Liver (tissue), 9 donors: ENCODE data around the gene SLC45A2. TPM values are rescaled to one million over a fixed set of nuclear protein-coding genes. Genes with fewer than 3 reads are reported as not detected.

Experiments used
- DNase-seq: peaks from one replicate; pipeline ENCODE4 v3.0.0-alpha.2; 2017; ENCODE audit warnings: low spot score
- H3K27ac ChIP-seq, 2 donors: one replicate each; pipeline ENCODE4 v1.7.0; 2013; ENCODE audit warnings: inconsistent platforms in 2 of 2, low read length in 2 of 2, control low read depth in 1 of 2, low read depth in 1 of 2, mild to moderate bottlenecking in 1 of 2
- H3K27me3 ChIP-seq, 4 donors: one replicate each; pipeline versions ENCODE4 v1.6.1 to v1.7.0; 2013; ENCODE audit warnings: low read length in 3 of 4, inconsistent platforms in 1 of 4, mild to moderate bottlenecking in 1 of 4, moderate library complexity in 1 of 4; ENCODE audit not compliant: control insufficient read depth in 4 of 4, insufficient read depth in 4 of 4
- H3K36me3 ChIP-seq, 4 donors: one replicate each; pipeline versions ENCODE4 v1.6.1 to v1.7.0; 2013; ENCODE audit warnings: low read length in 3 of 4, mild to moderate bottlenecking in 3 of 4, low read depth in 1 of 4, moderate library complexity in 1 of 4; ENCODE audit not compliant: control insufficient read depth in 4 of 4, insufficient read depth in 3 of 4
- H3K4me1 ChIP-seq, 4 donors: one replicate each; pipeline versions ENCODE4 v1.6.1 to v1.7.0; 2013; ENCODE audit warnings: low read length in 3 of 4, mild to moderate bottlenecking in 3 of 4, moderate library complexity in 1 of 4; ENCODE audit not compliant: control insufficient read depth in 4 of 4, insufficient read depth in 4 of 4
- H3K4me3 ChIP-seq, 3 donors: one replicate each; pipeline versions ENCODE4 v1.6.1 to v1.7.0; 2013; ENCODE audit warnings: low read length in 3 of 3, control low read depth in 1 of 3, low read depth in 1 of 3, mild to moderate bottlenecking in 1 of 3
- H3K9ac ChIP-seq, 2 donors: one replicate each; pipeline ENCODE4 v1.7.0; 2013; ENCODE audit warnings: low read length in 2 of 2, mild to moderate bottlenecking in 2 of 2, moderate library complexity in 2 of 2, control low read depth in 1 of 2, low read depth in 1 of 2
- H3K9me3 ChIP-seq, 4 donors: one replicate each; pipeline versions ENCODE4 v1.6.1 to v1.7.0; 2013; ENCODE audit warnings: low read length in 3 of 4; ENCODE audit not compliant: control insufficient read depth in 4 of 4
- EGR1 ChIP-seq, 2 donors: IDR thresholded peaks; 2 replicates each; pipeline ENCODE4 v1.6.1; 2016 to 2018; ENCODE audit warnings: antibody characterized with exemption in 2 of 2, low read depth in 2 of 2
- FOXA1 ChIP-seq: IDR thresholded peaks from 2 replicates; pipeline ENCODE4 v1.6.1; 2016; ENCODE audit warnings: antibody characterized with exemption
- GABPA ChIP-seq, 2 donors: IDR thresholded peaks in 1 of 2; conservative IDR thresholded peaks in 1 of 2; 2 replicates each; pipeline ENCODE4 v1.6.1; 2016; ENCODE audit warnings: antibody characterized with exemption in 2 of 2, mild to moderate bottlenecking in 1 of 2, moderate library complexity in 1 of 2
- HNF4A ChIP-seq, 2 donors: conservative IDR thresholded peaks; 2 replicates each; pipeline ENCODE4 v1.6.1; 2016; ENCODE audit warnings: antibody characterized with exemption in 2 of 2, mild to moderate bottlenecking in 2 of 2
- HNF4G ChIP-seq: IDR thresholded peaks from 2 replicates; pipeline ENCODE4 v1.6.1; 2016; ENCODE audit warnings: antibody characterized with exemption
- JUND ChIP-seq, 2 donors: IDR thresholded peaks; 2 replicates each; pipeline ENCODE4 v1.6.1; 2016; ENCODE audit warnings: antibody characterized with exemption in 2 of 2
- NR2F2 ChIP-seq: IDR thresholded peaks from 2 replicates; pipeline ENCODE4 v1.6.1; 2016; ENCODE audit warnings: antibody characterized with exemption
- RAD21 ChIP-seq, 2 donors: IDR thresholded peaks; 2 replicates each; pipeline ENCODE4 v1.6.1; 2016; ENCODE audit warnings: antibody characterized with exemption in 2 of 2, mild to moderate bottlenecking in 2 of 2
- RXRA ChIP-seq, 2 donors: IDR thresholded peaks; 2 replicates each; pipeline ENCODE4 v1.6.1; 2017 to 2018; ENCODE audit warnings: antibody characterized with exemption in 2 of 2, mild to moderate bottlenecking in 1 of 2
- SP1 ChIP-seq: IDR thresholded peaks from 2 replicates; pipeline ENCODE4 v1.6.1; 2018; ENCODE audit warnings: antibody characterized with exemption, mild to moderate bottlenecking
- TAF1 ChIP-seq: conservative IDR thresholded peaks from 2 replicates; pipeline ENCODE4 v1.6.1; 2016; ENCODE audit warnings: antibody characterized with exemption, mild to moderate bottlenecking
- YY1 ChIP-seq: IDR thresholded peaks from 2 replicates; pipeline ENCODE4 v1.6.1; 2016; ENCODE audit warnings: antibody characterized with exemption, mild to moderate bottlenecking
- WGBS: extraction: QIAGEN DNeasy Blood & Tissue Kit; methylation state at CpG from one replicate; pipeline ENCODE4 v1.1.7; 2013; 5-methylcytosine and 5-hydroxymethylcytosine counted together
- polyA plus RNA-seq, 2 donors: library from polyadenylated mRNA; stranded (reverse) in 1 of 2; unstranded in 1 of 2; fragments of 200-250 nt in 1 of 2; fragments of >200 nt in 1 of 2; fragmentation: Nextera tagmentation in 1 of 2; extraction: Ambion mirVana in 1 of 2; gene quantifications; one replicate each; pipeline versions ENCODE4 v1.2.1 to v1.2.3, GENCODE V29; 2013 to 2015
- total RNA-seq, 2 donors: library from RNA; depleted of rRNA; stranded (reverse); fragments of >200 nt; gene quantifications; one replicate each; pipeline ENCODE4 v1.2.3, GENCODE V29; 2014
- TF ChIP-seq, protein P1 (sequence below): IDR thresholded peaks from 2 replicates; pipeline ENCODE4 v1.6.1; 2016; ENCODE audit warnings: antibody characterized with exemption
- TF ChIP-seq, protein P2 (sequence below): IDR thresholded peaks from 2 replicates; pipeline ENCODE4 v1.6.1; 2016; ENCODE audit warnings: antibody characterized with exemption
- TF ChIP-seq, protein P3 (sequence below): IDR thresholded peaks from 2 replicates; pipeline ENCODE4 v1.6.1; 2016; ENCODE audit warnings: antibody characterized with exemption
- TF ChIP-seq, protein P4 (sequence below): fragments of 150-350 bp; IDR thresholded peaks from 2 replicates; pipeline ENCODE4 v1.5.1; 2017; ENCODE audit warnings: improper control_type of control experiment, low read depth, low read length; ENCODE audit not compliant: missing input control
- donor health status: healthy.
- donor health status: healthy.
- donor health status: healthy.
- donor health status: healthy.
- donor health status: healthy.

Gene SLC45A2
- total and polyA plus RNA-seq, 4 donors = 0.01 to 1.3 TPM; not detected in 2

DNA sequence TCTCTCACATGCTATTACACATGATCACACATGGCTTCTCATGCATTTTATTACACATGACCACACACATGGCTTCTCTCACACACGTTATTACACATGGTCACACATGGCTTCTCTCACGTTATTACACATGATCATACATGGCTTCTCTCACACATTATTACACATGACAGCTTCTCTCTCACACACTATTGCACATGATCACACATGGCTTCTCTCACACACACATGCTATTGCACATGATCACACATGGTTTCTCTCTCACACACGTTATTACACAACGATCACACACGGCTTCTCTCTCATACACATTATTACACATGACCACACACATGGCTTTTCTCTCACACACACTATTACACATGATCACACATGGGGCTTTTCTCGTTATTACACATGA lies 954 bp upstream of the SLC45A2 start:
- WGBS = 97% methylated on average over 6 of the region's 6 CpGs

DNA sequence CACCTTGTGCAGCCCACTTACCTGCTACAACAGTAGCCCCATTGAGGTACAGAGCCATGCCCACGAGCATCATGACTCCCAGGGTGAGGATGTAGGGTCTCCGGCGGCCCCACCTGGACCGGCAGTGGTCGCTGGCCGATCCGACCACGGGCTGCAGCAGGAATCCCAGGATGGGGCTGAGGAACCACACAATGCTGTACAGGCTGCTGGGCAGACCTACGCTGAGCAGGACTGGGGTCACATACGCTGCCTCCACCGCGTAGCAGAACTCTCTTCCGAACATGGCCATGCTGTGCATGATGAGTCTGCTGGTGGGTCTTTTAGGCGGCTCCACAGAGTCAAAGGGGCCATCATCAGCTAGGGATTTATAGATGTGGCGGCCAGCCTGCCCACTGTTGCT lies 315 bp downstream of the SLC45A2 start:
- TF ChIP-seq, protein P1, sequence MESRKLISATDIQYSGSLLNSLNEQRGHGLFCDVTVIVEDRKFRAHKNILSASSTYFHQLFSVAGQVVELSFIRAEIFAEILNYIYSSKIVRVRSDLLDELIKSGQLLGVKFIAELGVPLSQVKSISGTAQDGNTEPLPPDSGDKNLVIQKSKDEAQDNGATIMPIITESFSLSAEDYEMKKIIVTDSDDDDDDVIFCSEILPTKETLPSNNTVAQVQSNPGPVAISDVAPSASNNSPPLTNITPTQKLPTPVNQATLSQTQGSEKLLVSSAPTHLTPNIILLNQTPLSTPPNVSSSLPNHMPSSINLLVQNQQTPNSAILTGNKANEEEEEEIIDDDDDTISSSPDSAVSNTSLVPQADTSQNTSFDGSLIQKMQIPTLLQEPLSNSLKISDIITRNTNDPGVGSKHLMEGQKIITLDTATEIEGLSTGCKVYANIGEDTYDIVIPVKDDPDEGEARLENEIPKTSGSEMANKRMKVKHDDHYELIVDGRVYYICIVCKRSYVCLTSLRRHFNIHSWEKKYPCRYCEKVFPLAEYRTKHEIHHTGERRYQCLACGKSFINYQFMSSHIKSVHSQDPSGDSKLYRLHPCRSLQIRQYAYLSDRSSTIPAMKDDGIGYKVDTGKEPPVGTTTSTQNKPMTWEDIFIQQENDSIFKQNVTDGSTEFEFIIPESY = no peak
- TF ChIP-seq, protein P2, sequence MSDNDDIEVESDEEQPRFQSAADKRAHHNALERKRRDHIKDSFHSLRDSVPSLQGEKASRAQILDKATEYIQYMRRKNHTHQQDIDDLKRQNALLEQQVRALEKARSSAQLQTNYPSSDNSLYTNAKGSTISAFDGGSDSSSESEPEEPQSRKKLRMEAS = no peak
- TF ChIP-seq YY1 = no peak
- TF ChIP-seq SP1 = no peak
- no peak for TF ChIP-seq TAF1
- TF ChIP-seq HNF4G = no peak
- TF ChIP-seq HNF4A (conservative IDR thresholded peaks at IDR 0.05) = no peak
- TF ChIP-seq RAD21 (IDR thresholded peaks at IDR 0.05) = no peak
- no peak for TF ChIP-seq JUND (IDR thresholded peaks at IDR 0.05)
- TF ChIP-seq GABPA (IDR thresholded peaks at IDR 0.05 in 1 of 2, conservative IDR thresholded peaks at IDR 0.05 in 1 of 2) = no peak
- TF ChIP-seq, protein P3, sequence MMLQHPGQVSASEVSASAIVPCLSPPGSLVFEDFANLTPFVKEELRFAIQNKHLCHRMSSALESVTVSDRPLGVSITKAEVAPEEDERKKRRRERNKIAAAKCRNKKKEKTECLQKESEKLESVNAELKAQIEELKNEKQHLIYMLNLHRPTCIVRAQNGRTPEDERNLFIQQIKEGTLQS = no peak
- no peak for TF ChIP-seq FOXA1
- TF ChIP-seq RXRA (IDR thresholded peaks at IDR 0.05) = no peak
- TF ChIP-seq NR2F2 = no peak
- no peak for TF ChIP-seq EGR1 (IDR thresholded peaks at IDR 0.05; ENCODE audit: low read depth in 2 of 2)
- TF ChIP-seq, protein P4, sequence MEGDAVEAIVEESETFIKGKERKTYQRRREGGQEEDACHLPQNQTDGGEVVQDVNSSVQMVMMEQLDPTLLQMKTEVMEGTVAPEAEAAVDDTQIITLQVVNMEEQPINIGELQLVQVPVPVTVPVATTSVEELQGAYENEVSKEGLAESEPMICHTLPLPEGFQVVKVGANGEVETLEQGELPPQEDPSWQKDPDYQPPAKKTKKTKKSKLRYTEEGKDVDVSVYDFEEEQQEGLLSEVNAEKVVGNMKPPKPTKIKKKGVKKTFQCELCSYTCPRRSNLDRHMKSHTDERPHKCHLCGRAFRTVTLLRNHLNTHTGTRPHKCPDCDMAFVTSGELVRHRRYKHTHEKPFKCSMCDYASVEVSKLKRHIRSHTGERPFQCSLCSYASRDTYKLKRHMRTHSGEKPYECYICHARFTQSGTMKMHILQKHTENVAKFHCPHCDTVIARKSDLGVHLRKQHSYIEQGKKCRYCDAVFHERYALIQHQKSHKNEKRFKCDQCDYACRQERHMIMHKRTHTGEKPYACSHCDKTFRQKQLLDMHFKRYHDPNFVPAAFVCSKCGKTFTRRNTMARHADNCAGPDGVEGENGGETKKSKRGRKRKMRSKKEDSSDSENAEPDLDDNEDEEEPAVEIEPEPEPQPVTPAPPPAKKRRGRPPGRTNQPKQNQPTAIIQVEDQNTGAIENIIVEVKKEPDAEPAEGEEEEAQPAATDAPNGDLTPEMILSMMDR = no peak
- H3K27me3 ChIP-seq = no peaks in the 10 kb centered on the region
- H3K9ac ChIP-seq = no peak overlapping the region
- no peak for DNase-seq
- H3K9me3 ChIP-seq = no peaks in the 10 kb centered on the region
- peaks cover 4 to 23% (median 21%) of the 10 kb centered on the region in 4 donors for H3K36me3 ChIP-seq
- 97% methylated on average over 15 of the region's 15 CpGs for WGBS
- H3K4me3 ChIP-seq = no peak overlapping the region
- no peak overlapping the region for H3K27ac ChIP-seq
- peaks cover 0 to 13% (median 4%) of the 10 kb centered on the region in 4 donors for H3K4me1 ChIP-seq

More for the DNA sequence above, 954 bp upstream of the SLC45A2 start:
- no peaks in the 10 kb centered on the region for H3K27me3 ChIP-seq
- no peak overlapping the region for H3K9ac ChIP-seq
- no peak overlapping the region for H3K27ac ChIP-seq
- peaks cover 0 to 13% (median 3%) of the 10 kb centered on the region in 4 donors for H3K4me1 ChIP-seq
- no peaks in the 10 kb centered on the region for H3K9me3 ChIP-seq
- no peak for DNase-seq
- H3K4me3 ChIP-seq = no peak overlapping the region
- TF ChIP-seq, protein P3 = no peak
- TF ChIP-seq TAF1 (no peak), HNF4G (no peak), EGR1 (IDR thresholded peaks at IDR 0.05; ENCODE audit: low read depth in 2 of 2) (no peak), SP1 (no peak)
- TF ChIP-seq, protein P2 = no peak
- TF ChIP-seq, protein P1 = no peak
- H3K36me3 ChIP-seq = peaks cover 4 to 27% (median 26%) of the 10 kb centered on the region in 4 donors
